ENCODE results near the gene CRTC1. TPM values are rescaled to one million over a fixed set of nuclear protein-coding genes. Genes with fewer than 3 reads are reported as not detected.

Gene CRTC1
- total and polyA plus RNA-seq, 2 of the 13 experiments (the other 11 are each of a cell fraction or from before 2014, with no cell fraction given) = 2.0 to 2.7 TPM

DNA sequence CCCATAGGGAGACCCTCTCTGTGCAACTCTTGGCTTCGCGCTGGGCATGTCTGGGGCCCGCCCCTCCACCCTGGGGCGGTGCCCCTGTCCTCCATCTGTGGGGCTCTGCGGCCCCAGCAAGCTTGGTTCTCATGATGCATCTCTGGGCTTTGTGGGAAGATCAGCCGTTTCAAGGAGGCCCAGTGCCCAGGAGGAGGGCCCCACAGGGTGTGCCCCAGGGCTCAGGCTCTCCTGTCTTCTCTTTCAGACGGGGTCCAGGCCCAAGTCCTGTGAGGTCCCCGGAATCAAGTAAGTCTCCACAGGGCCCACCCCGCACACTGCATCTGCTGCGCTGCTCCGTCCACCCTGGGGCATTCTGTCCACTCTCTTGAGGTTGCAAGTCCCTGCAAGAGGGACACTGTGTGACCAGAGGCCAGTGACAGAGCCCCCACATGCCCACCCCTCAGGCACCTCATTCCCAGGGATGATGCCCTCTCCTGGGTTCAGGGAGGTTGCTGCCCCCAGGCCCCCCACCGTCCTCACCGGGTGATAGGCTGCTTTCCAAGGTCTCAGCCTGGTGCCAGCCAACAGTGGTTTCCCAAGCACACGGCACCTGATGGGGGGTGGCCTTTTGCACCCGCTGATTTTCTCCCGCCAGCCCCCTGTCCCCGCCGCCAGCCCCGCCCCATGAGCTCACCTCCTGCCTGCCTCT, 76.0 kb downstream of the CRTC1 start:
- in situ Hi-C loops (cut with HindIII; ENCODE audit: extremely low pct_ligation_motif_present, low pct_unique_long_range_greater_than_20kb) = no loop called here

More for the DNA sequence above, 76.0 kb downstream of the CRTC1 start:
- DNase-seq (ENCODE audit: low spot score) (no peak), ATAC-seq (no peak), FAIRE-seq (no peak)
- H3K27me3 ChIP-seq (ENCODE audit: control insufficient read depth in 1 of 2, insufficient read depth in 2 of 2, low read length in 2 of 2) = no peaks in the 10 kb centered on the region
- TF ChIP-seq, protein P1, sequence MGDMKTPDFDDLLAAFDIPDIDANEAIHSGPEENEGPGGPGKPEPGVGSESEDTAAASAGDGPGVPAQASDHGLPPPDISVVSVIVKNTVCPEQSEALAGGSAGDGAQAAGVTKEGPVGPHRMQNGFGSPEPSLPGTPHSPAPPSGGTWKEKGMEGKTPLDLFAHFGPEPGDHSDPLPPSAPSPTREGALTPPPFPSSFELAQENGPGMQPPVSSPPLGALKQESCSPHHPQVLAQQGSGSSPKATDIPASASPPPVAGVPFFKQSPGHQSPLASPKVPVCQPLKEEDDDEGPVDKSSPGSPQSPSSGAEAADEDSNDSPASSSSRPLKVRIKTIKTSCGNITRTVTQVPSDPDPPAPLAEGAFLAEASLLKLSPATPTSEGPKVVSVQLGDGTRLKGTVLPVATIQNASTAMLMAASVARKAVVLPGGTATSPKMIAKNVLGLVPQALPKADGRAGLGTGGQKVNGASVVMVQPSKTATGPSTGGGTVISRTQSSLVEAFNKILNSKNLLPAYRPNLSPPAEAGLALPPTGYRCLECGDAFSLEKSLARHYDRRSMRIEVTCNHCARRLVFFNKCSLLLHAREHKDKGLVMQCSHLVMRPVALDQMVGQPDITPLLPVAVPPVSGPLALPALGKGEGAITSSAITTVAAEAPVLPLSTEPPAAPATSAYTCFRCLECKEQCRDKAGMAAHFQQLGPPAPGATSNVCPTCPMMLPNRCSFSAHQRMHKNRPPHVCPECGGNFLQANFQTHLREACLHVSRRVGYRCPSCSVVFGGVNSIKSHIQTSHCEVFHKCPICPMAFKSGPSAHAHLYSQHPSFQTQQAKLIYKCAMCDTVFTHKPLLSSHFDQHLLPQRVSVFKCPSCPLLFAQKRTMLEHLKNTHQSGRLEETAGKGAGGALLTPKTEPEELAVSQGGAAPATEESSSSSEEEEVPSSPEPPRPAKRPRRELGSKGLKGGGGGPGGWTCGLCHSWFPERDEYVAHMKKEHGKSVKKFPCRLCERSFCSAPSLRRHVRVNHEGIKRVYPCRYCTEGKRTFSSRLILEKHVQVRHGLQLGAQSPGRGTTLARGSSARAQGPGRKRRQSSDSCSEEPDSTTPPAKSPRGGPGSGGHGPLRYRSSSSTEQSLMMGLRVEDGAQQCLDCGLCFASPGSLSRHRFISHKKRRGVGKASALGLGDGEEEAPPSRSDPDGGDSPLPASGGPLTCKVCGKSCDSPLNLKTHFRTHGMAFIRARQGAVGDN (CRISPR knock-in tag; IDR thresholded peaks at IDR 0.05) = no peak
- no peak for TF ChIP-seq ZNF24 (IDR thresholded peaks at IDR 0.05)
- TF ChIP-seq ZNF510 (CRISPR knock-in tag; IDR thresholded peaks at IDR 0.05; ENCODE audit: low read depth) = no peak
- TF ChIP-seq ELF4 (CRISPR knock-in tag; IDR thresholded peaks at IDR 0.05; ENCODE audit: borderline replicate concordance) = no peak
- TF ChIP-seq KDM6A (CRISPR knock-in tag; IDR thresholded peaks at IDR 0.05; ENCODE audit: low read depth) = no peak
- TF ChIP-seq FOXM1 (CRISPR knock-in tag; IDR thresholded peaks at IDR 0.05) = no peak
- no peak for TF ChIP-seq ZNF558 (CRISPR knock-in tag; IDR thresholded peaks at IDR 0.05; ENCODE audit: borderline replicate concordance)
- no peak for TF ChIP-seq MED1 (CRISPR knock-in tag; IDR thresholded peaks at IDR 0.05)
- TF ChIP-seq, protein P2, sequence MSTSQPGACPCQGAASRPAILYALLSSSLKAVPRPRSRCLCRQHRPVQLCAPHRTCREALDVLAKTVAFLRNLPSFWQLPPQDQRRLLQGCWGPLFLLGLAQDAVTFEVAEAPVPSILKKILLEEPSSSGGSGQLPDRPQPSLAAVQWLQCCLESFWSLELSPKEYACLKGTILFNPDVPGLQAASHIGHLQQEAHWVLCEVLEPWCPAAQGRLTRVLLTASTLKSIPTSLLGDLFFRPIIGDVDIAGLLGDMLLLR (CRISPR knock-in tag; IDR thresholded peaks at IDR 0.05) = no peak
- TF ChIP-seq TBX2 (CRISPR knock-in tag; IDR thresholded peaks at IDR 0.05; ENCODE audit: borderline replicate concordance) = no peak
- TF ChIP-seq TCF7L2 (IDR thresholded peaks at IDR 0.05; ENCODE audit: low read depth, low read length) = no peak
- no peak overlapping the region for H3K9ac ChIP-seq (ENCODE audit: insufficient read depth, low read depth, low read length)
- peaks cover 27% of the 10 kb centered on the region for H3K4me1 ChIP-seq (ENCODE audit: insufficient read depth, low read length)
- H2AFZ ChIP-seq (ENCODE audit: low read length) = no peak overlapping the region
- no TSS peak for BruUV-seq (replicated peaks)
- intact Hi-C loops (cut with micrococcal nuclease; ENCODE audit: unreplicated experiment) = no loop called here
- no peak overlapping the region for H3K27ac ChIP-seq (ENCODE audit: extremely low read length, insufficient read depth, low read length)
- H3K4me3 ChIP-seq (replicated peaks in 1 of 3; ENCODE audit: insufficient read depth in 1 of 3, low read depth in 2 of 3, low read length in 3 of 3) = no peak overlapping the region
- H3K9me3 ChIP-seq (ENCODE audit: low read length) = no peaks in the 10 kb centered on the region
- ChIA-PET CTCF (ENCODE audit: low intra/inter-chr PET ratio, low total read pairs) (no interaction called here), POLR2A (no interaction called here)
- no peaks in the 10 kb centered on the region for H3K36me3 ChIP-seq (replicated peaks in 1 of 2; ENCODE audit: control insufficient read depth in 1 of 2, insufficient read depth in 2 of 2, low read length in 2 of 2)
- 93% methylated on average over 12 of the region's 19 CpGs for WGBS (ENCODE audit: low lambda C conversion rate)
- no peaks in the 10 kb centered on the region for H3K79me2 ChIP-seq (ENCODE audit: insufficient read depth, low read length)
- H4K20me1 ChIP-seq (ENCODE audit: insufficient read depth, low read length) = no peaks in the 10 kb centered on the region
- no peak overlapping the region for H3K4me2 ChIP-seq (ENCODE audit: low read depth, low read length)

Data from HepG2 (cell line).